EL (cell line): ENCODE results near the gene ADAMTS15.

Experiments used
- DNase-seq: peaks from one replicate; pipeline ENCODE4 v3.0.0-alpha.2; 2016

The ADAMTS15 gene

GRCh38 chr11:130448416-130449309 lies at the start of gene ADAMTS15:
Gene ADAMTS15 (plus strand): TSS chr11:130448645. CDS start chr11:130448974, 329 bp downstream.
- DNase-seq: peak; percentile 87

GRCh38 chr11:130399196-130399595 lies 49.2 kb upstream of the ADAMTS15 start:
- DNase-seq: no peak

- DNase-seq: peak; percentile 69
Observed at GRCh38 chr11:130400781-130401483, 47.5 kb upstream of the ADAMTS15 start.

GRCh38 chr11:130402570-130402969 lies 45.9 kb upstream of the ADAMTS15 start:
- DNase-seq: no peak

- DNase-seq: peak; percentile 82
Observed at GRCh38 chr11:130403271-130403804, 45.1 kb upstream of the ADAMTS15 start.

GRCh38 chr11:130403967-130404366 lies 44.5 kb upstream of the ADAMTS15 start:
- no peak for DNase-seq

GRCh38 chr11:130404727-130405126 lies 43.7 kb upstream of the ADAMTS15 start:
- DNase-seq: no peak

- no peak for DNase-seq
Observed at GRCh38 chr11:130405428-130405827, 43.0 kb upstream of the ADAMTS15 start.

GRCh38 chr11:130407978-130408377 lies 40.5 kb upstream of the ADAMTS15 start:
- peak; percentile 94 for DNase-seq

- no peak for DNase-seq
Observed at GRCh38 chr11:130408401-130408890, 40.0 kb upstream of the ADAMTS15 start.

- DNase-seq: no peak
Observed at GRCh38 chr11:130408901-130409300, 39.5 kb upstream of the ADAMTS15 start.

- no peak for DNase-seq
Observed at GRCh38 chr11:130409594-130410388, 38.7 kb upstream of the ADAMTS15 start.

GRCh38 chr11:130411223-130411622 lies 37.2 kb upstream of the ADAMTS15 start:
- no peak for DNase-seq

- DNase-seq: peak; percentile 85
Observed at GRCh38 chr11:130413405-130414106, 34.9 kb upstream of the ADAMTS15 start.

- no peak for DNase-seq
Observed at GRCh38 chr11:130414107-130415080, 34.1 kb upstream of the ADAMTS15 start.

GRCh38 chr11:130415731-130416529 lies 32.5 kb upstream of the ADAMTS15 start:
- no peak for DNase-seq

GRCh38 chr11:130416530-130416882 lies 31.9 kb upstream of the ADAMTS15 start:
- DNase-seq: no peak

- no peak for DNase-seq
Observed at GRCh38 chr11:130416906-130417305, 31.5 kb upstream of the ADAMTS15 start.

- DNase-seq: no peak
Observed at GRCh38 chr11:130418210-130418609, 30.2 kb upstream of the ADAMTS15 start.

- DNase-seq: no peak
Observed at GRCh38 chr11:130418756-130419155, 29.7 kb upstream of the ADAMTS15 start.
